Stimulated activated CD4-positive, alpha-beta T cell treated with anti-CD3 and anti-CD28 coated beads, Interleukin-1b, Interleukin-23, amount 100 ng/mL, for 1 hour (primary cell): ENCODE data around the gene SGIP1.
"Not testable (repeated sequence)": the region's sequence is repeated elsewhere in the genome, so short reads cannot be mapped to it uniquely, and the experiment has no call there.

ENCODE experiments used
- DNase-seq, 2 donors: peaks; one replicate each; pipeline ENCODE4 v3.0.0-alpha.2; 2020; ENCODE audit warnings: low read depth in 2 of 2

The SGIP1 gene

DNA sequence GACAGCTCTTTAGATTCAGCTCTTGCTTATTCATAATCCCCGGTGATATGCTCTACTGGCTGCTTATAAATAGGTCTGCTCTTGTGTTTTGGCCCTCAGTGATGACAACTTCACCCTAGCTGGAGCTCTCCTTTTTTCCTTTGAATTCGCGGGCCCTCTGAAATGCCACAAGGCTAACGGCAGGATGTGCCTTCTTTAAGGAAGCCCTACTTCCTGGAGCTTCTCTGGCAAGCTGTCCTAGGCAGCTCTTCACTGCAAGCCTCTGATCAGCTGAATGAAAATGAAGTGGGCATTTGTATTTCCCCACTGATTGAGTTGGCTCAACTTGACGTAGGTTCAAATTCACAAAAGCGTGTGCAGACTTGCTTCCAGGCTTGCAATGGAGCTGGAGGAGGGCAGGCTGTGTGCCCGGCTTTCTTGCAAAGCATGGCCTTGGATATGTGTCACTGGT lies 22.2 kb downstream of the SGIP1 start:
- DNase-seq: no peak

DNA sequence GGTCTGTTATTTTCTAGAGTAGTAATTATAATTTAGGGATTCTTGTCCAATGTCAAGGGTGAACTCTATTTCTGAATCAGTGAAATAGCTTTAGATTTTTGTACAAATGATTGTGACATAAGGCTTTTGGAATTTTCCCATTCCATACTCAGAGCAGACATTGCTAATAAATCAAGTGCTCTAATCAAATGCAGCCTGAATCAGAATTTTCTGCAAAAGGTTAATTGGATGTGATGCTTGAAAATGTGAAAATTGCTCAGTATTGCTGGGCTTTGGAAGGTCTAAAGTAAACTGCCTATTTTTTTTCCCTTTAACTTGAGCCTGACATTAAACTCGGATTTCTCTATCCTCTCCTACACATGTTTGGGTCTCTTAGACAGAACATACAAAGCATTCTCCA lies 23.2 kb downstream of the SGIP1 start:
- no peak for DNase-seq

DNA sequence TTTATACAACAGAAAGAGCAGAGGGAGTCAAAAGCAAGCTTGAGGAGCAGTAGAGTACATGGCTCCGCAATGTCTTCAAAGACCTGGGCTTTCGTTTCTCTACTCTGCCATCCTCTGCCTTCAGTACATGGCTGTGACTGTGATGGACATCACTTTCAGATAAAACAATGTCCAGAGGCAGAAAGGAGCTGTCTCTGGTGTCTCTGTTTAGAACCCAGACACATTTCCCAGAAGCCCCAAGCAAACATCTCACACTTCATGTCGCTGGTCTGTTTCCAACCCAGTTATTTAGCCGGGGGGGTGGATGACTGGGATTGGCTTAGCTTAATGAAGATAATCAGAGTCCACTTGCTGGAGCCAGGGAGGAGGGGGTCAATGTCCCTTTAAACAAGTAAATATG lies 25.6 kb downstream of the SGIP1 start:
- DNase-seq: no peak

DNA sequence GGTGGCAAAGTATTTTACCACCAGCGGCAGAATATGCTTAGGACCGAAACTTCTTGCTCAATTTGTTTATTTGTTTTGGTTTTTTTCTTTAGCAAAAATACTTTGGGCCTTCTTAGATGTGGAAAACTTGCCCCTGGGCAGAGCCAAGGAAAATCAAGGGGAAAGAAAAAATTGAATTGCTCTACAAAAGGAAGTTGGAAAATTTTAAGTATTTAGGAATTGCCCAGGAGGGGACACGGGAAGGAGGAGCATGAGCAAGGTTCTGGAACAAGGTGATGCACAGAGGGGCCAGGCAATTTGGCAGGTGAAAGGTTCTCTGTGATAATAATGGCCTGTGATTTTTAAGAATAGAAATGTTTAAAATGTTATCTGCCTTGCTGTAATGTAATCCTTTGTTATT lies 28.6 kb downstream of the SGIP1 start:
- no peak for DNase-seq

DNA sequence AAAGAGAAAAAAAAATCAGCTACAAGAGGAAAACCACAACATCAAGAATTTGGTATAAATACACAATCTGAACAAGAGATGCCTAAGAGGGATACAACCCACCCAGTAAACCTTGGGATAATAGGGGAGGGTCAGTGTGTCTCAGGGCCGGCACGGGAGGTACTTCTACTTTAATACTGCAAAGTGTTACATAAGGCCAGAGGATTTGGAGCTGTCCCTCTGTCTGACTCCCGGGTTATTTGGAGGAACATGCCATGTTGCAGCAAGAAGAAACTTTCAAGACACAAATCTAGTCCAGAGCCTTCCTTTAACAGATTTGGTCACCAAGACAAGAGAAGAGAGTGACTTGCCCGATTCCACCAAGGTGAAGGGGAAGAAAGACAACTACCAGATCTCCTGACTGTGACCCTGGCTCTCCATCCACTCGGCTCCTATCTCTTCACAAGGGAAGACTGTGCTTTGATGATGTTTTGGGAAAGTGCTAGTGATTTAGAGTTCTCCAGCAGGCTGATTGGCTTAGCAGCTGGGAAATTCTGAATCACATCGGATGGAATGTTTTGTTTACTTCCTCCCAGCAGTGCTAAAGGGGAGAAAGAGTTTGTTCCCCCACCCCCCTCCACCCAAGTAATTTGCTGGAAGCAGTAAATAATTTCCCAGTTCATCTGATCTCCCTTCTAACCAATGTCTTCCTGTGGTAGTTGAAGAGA lies 29.3 kb downstream of the SGIP1 start:
- no peak for DNase-seq

DNA sequence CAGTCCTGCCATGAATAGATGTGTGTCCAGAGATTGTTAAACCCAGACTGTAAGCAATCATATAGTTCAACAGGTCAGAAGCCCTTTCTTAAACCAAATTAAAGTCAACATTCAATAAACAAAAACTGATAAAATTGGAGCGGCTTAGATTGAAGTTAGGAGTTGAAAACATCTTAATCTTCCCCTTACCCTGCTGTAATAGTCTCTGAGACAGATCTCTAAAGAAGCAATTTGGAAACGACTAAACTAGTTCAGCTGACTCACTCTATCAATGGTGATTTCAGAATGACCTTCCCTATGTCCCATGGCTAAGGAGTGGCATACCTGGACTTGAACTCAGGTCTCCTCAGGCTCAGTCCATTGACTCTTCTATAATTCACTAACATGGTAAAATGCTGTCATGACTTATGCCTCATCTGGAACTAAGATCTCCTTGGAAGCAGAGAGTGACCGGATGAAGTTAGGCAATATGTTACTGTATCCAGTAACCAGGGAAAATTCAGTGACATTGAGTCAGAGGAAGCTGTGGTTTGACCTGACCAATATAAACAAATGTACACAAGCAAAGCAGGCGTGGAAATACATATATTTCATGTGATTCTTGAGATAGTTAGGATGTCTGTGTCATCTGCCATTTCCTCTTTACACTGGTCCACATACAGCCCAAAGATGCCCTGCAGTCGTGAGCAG lies 30.1 kb downstream of the SGIP1 start:
- no peak for DNase-seq

DNA sequence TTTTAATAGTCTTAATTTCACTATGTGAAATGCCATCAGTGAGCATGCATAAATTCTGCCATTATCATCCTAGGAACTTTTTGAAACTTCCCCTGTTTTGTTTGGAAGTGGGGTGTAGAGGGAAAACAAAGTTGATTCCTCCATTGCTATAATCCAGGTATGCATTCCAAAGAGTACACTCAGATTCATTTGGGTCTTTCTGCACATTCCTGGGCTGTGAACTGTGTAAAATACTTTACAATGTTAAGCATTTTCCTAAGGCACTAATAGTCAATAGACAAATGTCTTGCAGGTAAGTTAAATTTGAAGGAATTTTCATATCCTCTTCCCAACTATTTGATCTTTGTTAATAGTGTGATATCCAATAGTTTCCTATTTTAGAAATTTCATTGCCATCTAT lies 36.2 kb downstream of the SGIP1 start:
- no peak for DNase-seq

DNA sequence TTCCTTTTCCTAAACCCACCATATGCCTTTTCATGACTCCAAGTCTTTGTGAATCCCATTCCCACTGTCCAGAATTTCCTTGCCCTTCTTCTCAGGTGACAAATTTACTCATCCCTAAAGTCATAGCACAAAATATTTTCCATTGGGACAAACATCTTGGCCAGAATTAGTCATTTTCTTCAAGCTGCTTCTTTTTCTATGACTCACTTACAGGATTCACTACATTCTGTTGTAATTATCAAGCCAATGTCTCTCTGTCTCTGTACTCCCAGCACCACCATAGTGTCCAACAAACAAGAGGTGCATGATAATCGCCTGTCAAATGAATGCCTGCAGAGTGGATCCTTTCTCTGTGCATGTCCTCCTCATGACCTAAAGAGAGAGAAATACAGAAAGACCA lies 37.8 kb downstream of the SGIP1 start:
- no peak for DNase-seq

DNA sequence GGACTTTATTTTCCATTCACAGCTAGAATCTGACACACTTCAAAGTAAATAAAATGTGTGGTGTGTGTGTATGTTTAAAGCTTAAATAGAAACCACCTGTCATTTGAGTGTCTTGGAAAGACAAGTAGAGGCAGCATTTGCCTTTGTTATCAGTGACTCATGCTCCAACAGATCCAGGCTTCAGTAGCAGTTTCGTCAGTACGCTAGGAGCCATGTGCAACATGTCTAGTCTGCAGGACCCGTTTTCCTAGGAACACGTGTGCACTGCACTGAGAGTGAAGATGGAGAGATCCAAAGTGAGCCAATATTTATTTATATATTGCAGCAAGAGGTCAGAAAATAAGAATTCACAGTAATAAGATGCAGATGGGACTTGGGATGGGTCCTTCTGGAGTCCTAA lies 41.8 kb downstream of the SGIP1 start:
- no peak for DNase-seq

DNA sequence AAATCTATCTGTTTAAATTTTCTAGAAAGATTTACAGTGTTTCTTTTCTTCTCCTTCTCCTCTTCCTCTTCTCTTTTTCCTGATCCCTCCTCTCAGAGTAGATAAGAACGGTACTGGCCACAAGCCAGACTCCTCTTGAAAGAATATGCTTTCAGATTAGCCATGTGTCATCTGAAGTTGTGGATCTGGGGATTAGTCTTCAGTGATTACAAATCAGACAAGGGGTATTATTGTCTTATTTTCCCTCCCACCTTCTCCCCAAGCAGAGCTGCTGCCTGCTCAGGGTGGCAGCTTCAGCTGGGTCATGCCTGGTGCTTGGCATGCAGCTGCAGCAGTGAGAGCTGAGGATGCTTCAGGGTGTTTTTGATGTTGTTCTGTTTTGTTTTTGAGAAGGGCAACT lies 42.7 kb downstream of the SGIP1 start:
- DNase-seq: no peak

DNA sequence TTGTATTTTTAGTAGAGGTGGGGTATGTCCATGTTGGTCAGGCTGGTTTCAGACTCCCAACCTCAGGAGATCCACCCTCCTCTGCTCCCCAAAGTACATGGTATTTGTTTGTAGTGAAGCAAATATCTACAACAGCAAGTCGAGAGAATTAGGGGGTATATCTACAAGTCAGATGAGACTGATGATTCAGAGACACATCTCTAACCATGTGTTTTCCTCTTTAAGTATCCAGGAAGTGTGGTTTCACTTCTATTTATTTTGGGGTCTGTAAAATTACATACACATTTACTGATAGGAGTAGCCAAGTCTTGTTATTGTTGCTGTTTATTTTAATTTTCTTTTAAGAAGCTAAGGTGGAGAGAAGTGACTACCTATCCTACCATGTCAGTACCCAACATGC lies 44.9 kb downstream of the SGIP1 start:
- no peak for DNase-seq

DNA sequence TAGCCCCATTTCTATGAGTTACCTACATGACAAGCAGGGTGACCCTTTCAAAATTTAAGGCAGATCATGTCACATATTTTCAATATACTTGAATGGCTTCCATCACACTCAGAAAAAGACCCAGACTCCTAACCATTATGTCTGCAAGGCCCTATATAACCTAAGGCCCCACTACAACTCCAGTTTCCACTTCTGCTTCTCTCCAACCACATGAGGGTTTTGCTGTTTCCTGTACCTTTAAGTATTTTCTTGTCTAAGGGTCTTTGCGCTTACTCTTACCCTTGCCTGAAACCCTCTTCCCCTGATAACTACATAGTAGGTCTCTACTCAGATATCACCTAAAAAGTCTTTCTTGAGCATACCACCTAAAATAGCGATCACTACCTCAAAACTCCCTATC lies 46.1 kb downstream of the SGIP1 start:
- no peak for DNase-seq

DNA sequence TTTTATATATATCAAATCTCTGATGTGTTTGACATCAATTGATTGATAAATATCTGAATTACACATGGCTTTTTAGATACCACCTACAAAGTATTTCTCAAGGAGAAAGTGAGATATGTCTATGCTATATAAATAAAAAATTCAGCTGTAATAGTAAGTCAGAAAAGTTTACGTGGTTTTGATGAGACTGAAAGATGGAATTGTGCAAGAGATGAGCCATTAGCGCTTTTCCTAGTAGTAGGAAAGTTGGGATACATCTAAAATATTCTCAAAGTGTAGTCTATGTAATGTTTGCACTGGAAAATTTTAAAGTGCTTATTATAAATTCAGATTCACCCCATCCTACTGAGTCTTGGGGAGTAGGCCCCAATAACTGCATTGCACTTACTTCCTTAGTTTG lies 49.1 kb downstream of the SGIP1 start:
- DNase-seq: no peak

DNA sequence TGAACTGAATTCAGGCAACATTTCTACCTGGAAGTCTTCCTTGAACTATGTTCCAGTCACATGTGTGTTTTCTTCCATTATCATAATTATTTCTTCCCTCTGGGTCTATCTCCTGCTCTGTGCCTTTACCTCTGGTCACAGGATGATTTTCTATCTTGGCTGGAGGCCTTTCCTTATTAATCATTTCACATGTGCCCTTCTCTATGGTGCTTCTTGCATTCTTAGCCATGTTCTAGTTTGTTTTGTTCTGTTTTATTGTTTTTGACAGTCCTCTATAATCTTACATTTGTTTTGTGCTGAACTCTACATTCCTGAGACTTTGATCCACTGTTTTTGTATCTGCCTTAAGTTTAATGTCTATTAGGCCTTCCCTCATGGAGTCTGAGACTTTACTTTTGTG lies 51.0 kb downstream of the SGIP1 start:
- DNase-seq: no peak

DNA sequence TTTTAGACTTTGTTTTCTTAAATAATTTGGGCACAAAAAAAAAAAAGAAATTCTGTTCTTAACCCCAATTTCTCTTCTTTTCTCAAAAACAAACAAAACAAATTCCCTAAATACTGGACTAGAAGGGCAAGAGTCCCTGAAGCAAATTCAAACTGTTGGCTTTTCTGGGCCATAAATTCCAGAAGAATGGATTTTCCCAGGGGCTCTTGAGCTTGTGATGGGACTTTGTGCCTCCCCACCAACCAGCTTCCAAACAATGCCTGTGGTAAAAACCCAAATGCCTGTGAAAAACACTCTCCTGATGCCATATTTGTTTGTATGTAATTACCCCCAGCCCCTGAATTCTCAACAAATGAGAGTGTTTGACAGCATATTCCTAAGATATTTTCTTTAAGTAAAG lies 55.4 kb downstream of the SGIP1 start:
- no peak for DNase-seq

DNA sequence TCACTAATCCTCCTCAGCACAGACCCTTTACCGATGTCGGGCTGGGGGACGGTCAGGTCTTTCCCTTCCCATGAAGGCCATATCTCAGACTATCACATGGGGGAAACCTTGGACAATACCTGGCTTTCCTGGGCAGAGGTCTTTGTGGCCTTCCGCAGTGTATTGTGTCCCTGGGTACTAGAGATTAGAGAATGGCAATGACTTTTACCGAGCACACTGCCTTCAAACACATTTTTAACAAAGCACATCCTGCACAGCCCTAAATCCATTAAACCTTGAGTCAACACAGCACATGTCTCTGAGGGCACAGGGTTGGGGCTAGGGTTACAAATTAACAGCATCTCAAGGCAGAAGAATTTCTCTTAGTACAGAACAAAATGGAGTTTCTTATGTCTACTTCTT lies 58.2 kb downstream of the SGIP1 start:
- DNase-seq: not testable (repeated sequence)

DNA sequence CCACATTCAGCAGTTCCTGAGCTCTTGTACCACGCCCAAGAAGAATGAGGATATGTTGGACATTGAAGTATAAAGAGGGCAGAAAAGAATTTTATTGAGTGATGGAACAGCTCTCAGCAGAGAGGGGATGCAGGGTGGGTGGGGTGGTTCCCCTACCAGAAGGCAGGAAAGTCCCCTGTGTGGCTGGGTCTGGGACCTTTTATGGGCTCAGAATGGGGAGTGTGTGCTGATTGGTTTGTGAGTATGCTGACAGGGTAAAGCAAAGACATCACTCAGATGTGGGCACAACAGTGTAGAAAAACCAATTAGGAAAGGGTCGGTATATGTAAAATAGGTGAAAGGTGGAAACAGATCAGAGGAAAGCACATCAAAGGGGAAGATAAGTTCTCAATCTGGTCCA lies 62.2 kb downstream of the SGIP1 start:
- DNase-seq: no peak

DNA sequence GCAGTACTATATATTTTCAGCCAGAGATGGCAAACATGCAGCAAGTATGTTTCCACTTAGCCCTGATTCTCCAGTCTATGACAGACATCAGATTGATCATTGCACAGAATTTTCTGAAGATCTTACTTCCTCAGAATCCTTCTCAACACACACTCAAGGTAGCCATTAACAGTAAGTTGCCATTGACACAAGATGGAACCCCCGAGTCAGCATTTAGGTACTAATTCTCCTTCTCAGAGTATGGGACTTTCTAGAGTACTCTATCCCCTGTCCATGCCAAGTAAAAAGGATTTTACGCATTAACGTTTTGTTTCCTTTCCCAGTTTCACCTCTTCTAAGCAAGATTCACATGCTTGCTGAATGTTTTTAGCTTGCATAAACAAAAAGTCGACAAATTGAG lies 63.5 kb downstream of the SGIP1 start:
- no peak for DNase-seq

DNA sequence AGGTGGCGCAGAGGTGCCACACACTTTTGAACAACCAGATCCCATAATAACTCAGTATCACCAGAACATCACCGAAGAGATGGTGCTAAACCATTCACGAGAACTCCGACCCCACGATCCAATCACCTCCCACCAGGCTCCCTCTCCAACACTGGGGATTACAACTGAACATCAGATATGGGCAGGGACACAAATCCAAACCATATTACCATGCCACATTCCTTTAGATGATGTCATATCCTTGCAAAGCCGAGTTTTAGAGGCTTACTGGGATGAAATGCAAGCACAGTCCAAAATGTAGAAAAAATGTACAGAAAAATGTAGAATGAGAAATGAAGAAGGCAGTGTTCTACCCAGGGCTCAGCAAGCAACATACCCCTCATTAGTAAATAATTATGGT lies 64.7 kb downstream of the SGIP1 start:
- DNase-seq: no peak

DNA sequence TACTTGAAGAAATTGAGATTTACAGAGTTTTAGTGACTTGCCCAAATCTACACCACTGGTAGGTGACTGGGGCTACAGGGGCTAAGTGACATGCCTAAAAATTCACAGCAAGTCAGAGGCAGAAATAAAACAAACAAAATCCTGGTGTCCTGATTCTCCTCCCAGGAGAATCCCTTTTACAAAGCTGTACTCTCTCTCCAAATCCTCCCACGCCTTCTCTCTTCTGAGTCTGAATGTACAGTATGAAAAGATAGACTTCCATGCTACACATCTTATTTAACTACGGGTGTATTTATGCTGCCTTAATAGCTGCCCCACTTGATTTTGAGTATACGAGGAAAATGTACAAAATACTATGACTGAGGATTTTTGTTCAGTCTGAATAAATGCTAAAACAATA lies 65.4 kb downstream of the SGIP1 start:
- no peak for DNase-seq

DNA sequence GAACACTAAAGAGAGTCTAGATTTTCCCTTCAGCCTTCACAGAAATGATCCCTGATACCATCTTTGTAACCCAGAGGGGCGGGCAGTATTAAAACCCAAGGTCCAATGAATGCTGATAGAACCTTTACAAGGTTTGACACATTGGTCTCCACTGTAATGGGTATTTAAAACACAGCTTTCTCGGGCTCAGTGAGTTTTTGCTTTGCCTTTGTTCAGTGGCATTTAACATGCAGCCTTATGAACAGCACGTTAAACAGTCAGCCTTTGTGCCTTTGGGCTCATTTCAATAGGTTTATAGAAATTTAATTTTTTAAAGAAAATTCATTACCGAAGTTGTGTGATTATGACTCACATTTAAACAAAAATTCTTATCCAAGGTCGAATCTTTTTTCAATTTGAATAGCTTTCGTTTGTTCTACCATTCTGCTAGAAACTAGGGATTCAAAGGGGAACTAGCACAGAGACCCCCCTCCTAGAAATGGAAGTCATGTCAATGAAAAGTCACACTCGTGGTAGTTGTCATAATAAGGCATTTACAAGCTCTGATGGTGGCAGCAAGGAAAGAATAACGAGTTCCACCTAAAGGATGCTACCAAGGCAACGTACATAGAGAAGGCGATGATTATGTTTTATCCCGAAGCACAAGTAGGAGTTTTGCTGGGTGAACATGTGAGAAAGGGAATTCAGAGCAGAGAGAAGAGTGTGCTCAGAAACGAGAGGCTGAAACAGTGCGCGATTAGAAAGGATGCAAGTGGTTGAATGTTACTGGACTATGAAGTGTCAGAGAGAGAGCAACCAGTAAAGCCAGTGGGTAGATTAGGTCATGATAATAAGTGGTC lies 66.2 kb downstream of the SGIP1 start:
- no peak for DNase-seq

DNA sequence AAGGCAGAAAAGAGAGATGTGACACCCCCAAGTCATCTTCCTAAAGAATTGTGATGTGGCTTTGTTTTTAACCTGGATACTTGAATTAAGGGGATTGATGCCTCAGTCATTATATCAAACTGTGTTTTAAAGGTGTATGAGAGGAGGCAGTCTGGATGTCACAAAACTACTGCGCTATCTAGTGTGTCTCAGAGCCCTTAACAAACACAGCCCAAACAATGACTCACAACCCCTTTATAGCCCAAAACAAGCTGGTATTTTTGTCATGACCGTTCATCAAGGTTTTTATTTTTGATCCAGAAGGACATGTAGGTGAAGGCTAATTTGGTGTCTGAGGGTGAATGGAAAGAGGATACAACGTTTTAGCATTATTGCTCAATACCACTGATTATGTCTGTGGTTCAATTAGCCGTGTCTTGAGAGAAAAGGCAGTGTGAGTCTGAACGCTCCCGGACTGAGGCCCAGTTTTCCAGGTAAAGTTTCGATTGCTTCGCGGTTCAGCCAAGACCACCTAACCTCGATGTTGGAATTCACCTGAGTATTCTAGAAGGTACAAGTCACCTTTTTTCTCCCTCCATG lies 71.6 kb downstream of the SGIP1 start:
- DNase-seq: no peak
